K562 (cell line): ENCODE measurements around the gene CAPZA1. TPM values are rescaled to one million over a fixed set of nuclear protein-coding genes. Genes with fewer than 3 reads are reported as not detected.

Source experiments
- CHD2 ChIP-seq: IDR thresholded peaks from 2 replicates; pipeline ENCODE4 v1.6.1; 2011; ENCODE audit warnings: low read depth, low read length
- DACH1 ChIP-seq: fragments of 450-650 bp; IDR thresholded peaks from 2 replicates; pipeline ENCODE4 v1.6.1; 2018; ENCODE audit not compliant: partially characterized antibody
- EWSR1 ChIP-seq: fragments of 450-650 bp; IDR thresholded peaks from 2 replicates; pipeline ENCODE4 v1.6.1; 2018; ENCODE audit warnings: borderline replicate concordance, mild to moderate bottlenecking, low read depth, moderate library complexity; ENCODE audit not compliant: partially characterized antibody
- HDAC1 ChIP-seq, 2 experiments: fragments of 450-650 bp; IDR thresholded peaks; 2 replicates each; pipeline ENCODE4 v1.6.1; 2016 to 2017; ENCODE audit warnings: inconsistent platforms in 1 of 2, mild to moderate bottlenecking in 1 of 2, moderate library complexity in 1 of 2
- HSF4 ChIP-seq: fragments of 250-450 bp; sonication (Bioruptor Pico); IDR thresholded peaks from 2 replicates; pipeline ENCODE4 v2.1.2; 2022; ENCODE audit warnings: mild to moderate bottlenecking, moderate library complexity, borderline replicate concordance
- NCOA6 ChIP-seq: fragments of 450-650 bp; IDR thresholded peaks from 2 replicates; pipeline ENCODE4 v1.6.1; 2017; ENCODE audit warnings: mild to moderate bottlenecking
- NR4A1 ChIP-seq, 2 experiments: fragments of 250-450 bp in 1 of 2; fragments of 450-650 bp in 1 of 2; sonication (Bioruptor Pico) in 1 of 2; IDR thresholded peaks; 2 replicates each; pipeline versions ENCODE4 v1.4.0 to v1.6.1; 2016 to 2020; ENCODE audit warnings: mild to moderate bottlenecking in 2 of 2, missing compliant biosample characterization in 1 of 2, missing genetic modification characterization in 1 of 2, moderate library complexity in 1 of 2
- POLR2B ChIP-seq: fragments of 450-650 bp; IDR thresholded peaks from 2 replicates; pipeline ENCODE4 v1.6.1; 2018; ENCODE audit warnings: low read depth; ENCODE audit not compliant: partially characterized antibody
- POLR2G ChIP-seq: fragments of 200-400 bp; formaldehyde crosslinking; IDR thresholded peaks from 2 replicates; pipeline ENCODE4 v1.6.1; 2017; ENCODE audit warnings: low read depth, mild to moderate bottlenecking, antibody characterized with exemption, low read length, moderate library complexity
- REST ChIP-seq, 2 experiments: fragments of 450-650 bp; formaldehyde crosslinking in 1 of 2; IDR thresholded peaks; 2 replicates each; pipeline versions ENCODE4 v1.4.0 to v1.6.1; 2014 to 2020; ENCODE audit warnings: mild to moderate bottlenecking in 2 of 2, borderline replicate concordance in 1 of 2, low read depth in 1 of 2
- SMC3 ChIP-seq: conservative IDR thresholded peaks from 2 replicates; pipeline ENCODE4 v1.6.1; 2011; ENCODE audit warnings: low read depth, low read length, improper control_type of control experiment; ENCODE audit not compliant: insufficient read depth
- TAF1 ChIP-seq: IDR thresholded peaks from 2 replicates; pipeline ENCODE4 v1.6.1; 2011; ENCODE audit warnings: mild to moderate bottlenecking, low read length, moderate library complexity; ENCODE audit not compliant: insufficient read depth, control insufficient read depth, severe bottlenecking; ENCODE audit errors: extremely low read depth
- TCF15 ChIP-seq: fragments of 250-450 bp; sonication (Bioruptor Pico); IDR thresholded peaks from 2 replicates; pipeline ENCODE4 v1.8.0; 2022; ENCODE audit warnings: moderate library complexity, mild to moderate bottlenecking, inconsistent platforms
- ZNF124 ChIP-seq: sonication (generic); formaldehyde crosslinking; IDR thresholded peaks from 2 replicates; pipeline ENCODE4 v1.8.1; 2022; ENCODE audit warnings: missing genetic modification reagents
- ZNF174 ChIP-seq: fragments of 250-450 bp; sonication (Bioruptor Pico); IDR thresholded peaks from 2 replicates; pipeline ENCODE4 v1.4.0; 2020; ENCODE audit warnings: mild to moderate bottlenecking
- ZNF224 ChIP-seq: sonication (generic); formaldehyde crosslinking; IDR thresholded peaks from 2 replicates; pipeline ENCODE4 v1.8.0; 2022; ENCODE audit warnings: mild to moderate bottlenecking, missing genetic modification reagents
- ZNF551 ChIP-seq: fragments of 250-450 bp; sonication (Bioruptor Pico); IDR thresholded peaks from 2 replicates; pipeline ENCODE4 v1.5.0; 2021; ENCODE audit warnings: mild to moderate bottlenecking, moderate library complexity
- ZNF695 ChIP-seq: fragments of 450-650 bp; formaldehyde crosslinking; IDR thresholded peaks from 2 replicates; pipeline ENCODE4 v1.4.0; 2020; ENCODE audit warnings: mild to moderate bottlenecking, moderate library complexity
- ZNF707 ChIP-seq: fragments of 250-450 bp; sonication (Bioruptor Pico); conservative IDR thresholded peaks from 2 replicates; pipeline ENCODE4 v1.8.0; 2022; ENCODE audit warnings: inconsistent platforms, mild to moderate bottlenecking, moderate library complexity
- ZNF79 ChIP-seq: fragments of 250-450 bp; sonication (Bioruptor Pico); IDR thresholded peaks from 2 replicates; pipeline ENCODE4 v1.4.0; 2020; ENCODE audit warnings: low read depth, mild to moderate bottlenecking, moderate library complexity
- polyA plus RNA-seq, 8 experiments: library from polyadenylated mRNA; depleted of rRNA in 4 of 8; stranded (reverse) in 5 of 8; unstranded in 3 of 8; fragments of >200 nt; fragmentation: Nextera tagmentation in 2 of 8; fragmentation: Illumina TruSeq in 1 of 8; extraction: Ambion mirVana in 2 of 8; extraction: Trizol in 1 of 8; gene quantifications; 2 replicates each; pipeline versions ENCODE4 v1.2.1 to v1.2.3, GENCODE V29; 2011 to 2014; ENCODE audit warnings: inconsistent platforms in 1 of 8, missing spikeins in 1 of 8
- total RNA-seq, 7 experiments: library from RNA; depleted of rRNA in 6 of 7; stranded (reverse); fragments of >200 nt in 6 of 7; fragmentation: Illumina TruSeq in 2 of 7; extraction: Trizol in 2 of 7; gene quantifications; 2 replicates each; pipeline versions ENCODE4 v1.2.1 to v1.2.3, GENCODE V29; 2011 to 2021; ENCODE audit warnings: low replicate concordance in 1 of 7

CAPZA1 gene
- total and polyA plus RNA-seq, 9 of the 15 experiments (the other 6 are each of a cell fraction or from before 2014, with no cell fraction given) = 237 to 1,020 (median 306) TPM

- TF ChIP-seq REST (IDR thresholded peaks at IDR 0.05; ENCODE audit: borderline replicate concordance) (peak; percentile 74), REST (CRISPR knock-in tag; IDR thresholded peaks at IDR 0.05; ENCODE audit: low read depth) (no peak), POLR2B (no peak), HDAC1 (IDR thresholded peaks at IDR 0.05) (no peak), ZNF695 (no peak), NR4A1 (CRISPR knock-in tag; IDR thresholded peaks at IDR 0.05) (no peak), NR4A1 (tag; IDR thresholded peaks at IDR 0.05) (no peak), POLR2G (no peak), CHD2 (no peak), ZNF551 (CRISPR knock-in tag) (no peak), SMC3 (peak; percentile 80), NCOA6 (no peak), ZNF79 (CRISPR knock-in tag) (no peak), ZNF707 (CRISPR knock-in tag) (no peak), TCF15 (no peak), ZNF174 (CRISPR knock-in tag) (no peak), ZNF124 (no peak), TAF1 (no peak), HSF4 (CRISPR knock-in tag) (no peak), DACH1 (no peak), EWSR1 (no peak), ZNF224 (CRISPR knock-in tag) (no peak)
Measured at GRCh38 chr1:112718691-112719418, 99.2 kb downstream of the CAPZA1 start (continued).
